ENCODE data around the gene HLA-DQB1.
"Not testable (repeated sequence)": the region's sequence is repeated elsewhere in the genome, so short reads cannot be mapped to it uniquely, and the experiment has no call there.

GRCh38 chr6:32674123-32674522, 7.7 kb upstream of the HLA-DQB1 start:
- not testable (repeated sequence) for TF ChIP-seq CTCF (IDR thresholded peaks at IDR 0.05; ENCODE audit: borderline replicate concordance, extremely low read depth, low read length, poor library complexity, severe bottlenecking); EZH2 (IDR thresholded peaks at IDR 0.05; ENCODE audit: borderline replicate concordance, low read depth, low read length, severe bottlenecking)

Measured in DND-41 (cell line).